ENCODE results near the gene PHF14. TPM values are rescaled to one million over a fixed set of nuclear protein-coding genes. Genes with fewer than 3 reads are reported as not detected.

The PHF14 gene
- total RNA-seq, 2 donors from 2014 or later, result 11.9 to 28.3 TPM

DNA sequence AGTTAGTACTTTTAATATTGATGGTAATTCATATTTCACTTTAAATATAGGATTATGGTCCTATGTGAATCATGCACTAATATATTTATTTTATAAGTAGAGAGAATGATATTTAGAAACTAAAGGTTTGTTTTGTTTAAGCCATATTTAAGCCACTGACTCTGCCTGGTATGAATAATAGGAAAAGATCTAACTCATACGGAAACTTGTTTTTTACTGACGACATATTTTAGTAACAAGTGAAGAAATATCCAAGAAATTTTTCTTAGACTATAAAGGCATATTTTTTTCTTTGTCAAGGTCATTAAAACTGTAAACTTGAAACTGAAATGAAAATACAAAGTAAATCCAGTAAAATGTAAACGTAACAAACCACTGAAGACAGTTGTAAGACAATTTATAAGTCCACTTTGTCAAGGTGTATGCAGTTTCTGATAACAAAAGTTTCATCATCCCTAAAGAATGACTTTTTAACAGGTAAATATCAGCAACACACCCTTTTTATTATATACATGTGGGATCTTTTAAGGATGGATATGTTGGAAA, 147.1 kb downstream of the PHF14 start:
- DNase-seq, result no peak
- Histone ChIP-seq H3K4me1 (no peaks in the 10 kb centered on the region), H3K27me3 (no peaks in the 10 kb centered on the region), H3K9me3 (no peaks in the 10 kb centered on the region), H3K36me3 (replicated peaks in 1 of 2; ENCODE audit: insufficient read depth in 1 of 2, low read depth in 2 of 2) (no peaks in the 10 kb centered on the region), H3K4me3 (no peak overlapping the region), H3K27ac (no peak overlapping the region)
- ATAC-seq, result no peak
- WGBS, 2 donors, result 91 to 94% methylated on average over 3 of the region's 3 CpGs
- TF ChIP-seq POLR2A (IDR thresholded peaks at IDR 0.05), result no peak
- TF ChIP-seq, protein P1, sequence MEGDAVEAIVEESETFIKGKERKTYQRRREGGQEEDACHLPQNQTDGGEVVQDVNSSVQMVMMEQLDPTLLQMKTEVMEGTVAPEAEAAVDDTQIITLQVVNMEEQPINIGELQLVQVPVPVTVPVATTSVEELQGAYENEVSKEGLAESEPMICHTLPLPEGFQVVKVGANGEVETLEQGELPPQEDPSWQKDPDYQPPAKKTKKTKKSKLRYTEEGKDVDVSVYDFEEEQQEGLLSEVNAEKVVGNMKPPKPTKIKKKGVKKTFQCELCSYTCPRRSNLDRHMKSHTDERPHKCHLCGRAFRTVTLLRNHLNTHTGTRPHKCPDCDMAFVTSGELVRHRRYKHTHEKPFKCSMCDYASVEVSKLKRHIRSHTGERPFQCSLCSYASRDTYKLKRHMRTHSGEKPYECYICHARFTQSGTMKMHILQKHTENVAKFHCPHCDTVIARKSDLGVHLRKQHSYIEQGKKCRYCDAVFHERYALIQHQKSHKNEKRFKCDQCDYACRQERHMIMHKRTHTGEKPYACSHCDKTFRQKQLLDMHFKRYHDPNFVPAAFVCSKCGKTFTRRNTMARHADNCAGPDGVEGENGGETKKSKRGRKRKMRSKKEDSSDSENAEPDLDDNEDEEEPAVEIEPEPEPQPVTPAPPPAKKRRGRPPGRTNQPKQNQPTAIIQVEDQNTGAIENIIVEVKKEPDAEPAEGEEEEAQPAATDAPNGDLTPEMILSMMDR (IDR thresholded peaks at IDR 0.05), result no peak
- intact Hi-C loops (cut with DNase I), result no loop called here

DNA sequence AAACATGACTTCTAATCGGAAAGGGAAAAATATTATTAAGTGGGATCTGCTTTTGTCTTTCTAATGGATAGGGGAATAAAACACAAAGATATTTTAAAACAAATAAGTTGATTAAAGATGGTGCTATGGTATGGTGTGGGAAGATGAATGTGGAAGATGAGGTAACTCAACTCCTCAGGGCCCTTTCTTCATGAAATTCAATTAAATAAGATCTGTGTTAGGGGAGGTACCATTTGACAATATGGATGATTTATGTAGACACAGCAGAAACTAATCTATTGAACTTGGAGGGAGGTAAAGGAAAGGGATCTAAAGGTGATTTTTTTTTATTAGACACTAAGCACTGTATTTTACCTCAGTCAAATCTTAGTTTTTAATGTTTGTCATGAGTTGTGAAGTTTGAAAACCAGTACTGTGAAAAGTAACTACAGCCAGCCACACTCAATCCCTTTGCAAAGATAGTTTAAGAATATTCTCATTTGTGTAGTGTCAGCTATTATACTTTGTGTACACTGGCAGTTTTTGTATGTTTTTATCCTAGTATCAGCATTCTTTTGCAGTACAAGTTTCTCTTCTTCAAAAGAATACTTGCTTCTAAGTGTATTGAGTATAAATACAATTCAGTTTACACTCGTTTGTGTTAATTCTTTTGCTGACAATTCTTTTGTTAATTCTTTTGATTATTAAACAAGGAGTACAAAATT, 151.3 kb downstream of the PHF14 start:
- intact Hi-C loops (cut with DNase I), result no loop called here
- Histone ChIP-seq H3K4me1 (no peaks in the 10 kb centered on the region), H3K4me3 (no peak overlapping the region), H3K27ac (no peak overlapping the region), H3K36me3 (replicated peaks in 1 of 2; ENCODE audit: insufficient read depth in 1 of 2, low read depth in 2 of 2) (no peaks in the 10 kb centered on the region), H3K27me3 (no peaks in the 10 kb centered on the region), H3K9me3 (no peaks in the 10 kb centered on the region)
- TF ChIP-seq POLR2A (IDR thresholded peaks at IDR 0.05), result no peak
- TF ChIP-seq, protein P1 (IDR thresholded peaks at IDR 0.05), result no peak
- DNase-seq (no peak), ATAC-seq (no peak)
- WGBS, 2 donors, result 78 to 88% methylated on average over 2 of the region's 2 CpGs

DNA sequence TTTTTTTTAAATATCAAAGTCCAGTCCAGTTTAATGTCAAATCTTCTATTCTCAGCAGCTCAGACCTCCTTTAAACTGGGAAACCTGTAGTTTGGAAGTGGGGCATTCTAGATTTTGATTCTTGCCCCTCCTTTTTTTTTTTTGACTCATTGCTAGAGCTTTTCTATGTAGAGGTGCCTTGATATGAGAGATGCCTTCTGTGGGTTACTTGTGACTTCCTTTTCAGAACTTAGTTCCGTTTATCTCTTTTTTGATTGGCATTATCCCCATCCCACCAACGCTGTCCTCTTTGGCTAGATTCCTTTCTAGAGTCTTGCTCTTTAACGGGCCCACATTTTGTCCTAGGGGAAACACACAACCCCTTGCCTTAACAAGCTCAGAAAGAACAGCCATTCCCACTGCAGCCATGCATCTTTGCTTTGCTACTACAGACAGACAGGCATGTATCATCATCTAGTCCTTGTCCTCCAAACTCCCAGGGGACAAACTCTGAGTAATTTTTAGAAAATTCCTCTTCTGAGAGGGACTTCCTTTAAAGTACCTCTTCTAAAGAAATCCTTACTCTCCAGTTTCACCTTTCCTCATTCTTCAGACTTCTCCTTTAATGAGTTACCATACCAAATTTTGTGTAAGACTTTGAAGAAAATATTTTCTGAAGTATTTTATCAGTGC, 153.6 kb downstream of the PHF14 start:
- no peak for ATAC-seq

GRCh38 chr7:11127988-11128387, 154.3 kb downstream of the PHF14 start:
- H3K9me3 ChIP-seq, result no peaks in the 10 kb centered on the region
- intact Hi-C loops (cut with DNase I), result no loop called here
- no peaks in the 10 kb centered on the region for H3K4me1 ChIP-seq
- no peak overlapping the region for H3K27ac ChIP-seq
- ATAC-seq (no peak), DNase-seq (no peak)
- no peak overlapping the region for H3K4me3 ChIP-seq
- no peaks in the 10 kb centered on the region for H3K27me3 ChIP-seq
- no peak for TF ChIP-seq POLR2A (IDR thresholded peaks at IDR 0.05)
- TF ChIP-seq, protein P1 (IDR thresholded peaks at IDR 0.05), result no peak
- no peaks in the 10 kb centered on the region for H3K36me3 ChIP-seq (replicated peaks in 1 of 2; ENCODE audit: insufficient read depth in 1 of 2, low read depth in 2 of 2)

More for the DNA sequence above, 153.6 kb downstream of the PHF14 start:
- WGBS, 2 donors, result 80 to 91% methylated on average over 3 of the region's 3 CpGs
- H3K36me3 ChIP-seq (replicated peaks in 1 of 2; ENCODE audit: insufficient read depth in 1 of 2, low read depth in 2 of 2), result no peaks in the 10 kb centered on the region
- H3K27me3 ChIP-seq, result no peaks in the 10 kb centered on the region
- DNase-seq, result no peak
- no peaks in the 10 kb centered on the region for H3K4me1 ChIP-seq
- no peaks in the 10 kb centered on the region for H3K9me3 ChIP-seq
- H3K4me3 ChIP-seq, result no peak overlapping the region
- H3K27ac ChIP-seq, result no peak overlapping the region
- TF ChIP-seq POLR2A (IDR thresholded peaks at IDR 0.05), result no peak
- TF ChIP-seq, protein P1 (IDR thresholded peaks at IDR 0.05), result no peak
- intact Hi-C loops (cut with DNase I), result no loop called here

All from body of pancreas (tissue), 4 donors.